ENCODE data around the gene PEA15.

The PEA15 gene, protein sequence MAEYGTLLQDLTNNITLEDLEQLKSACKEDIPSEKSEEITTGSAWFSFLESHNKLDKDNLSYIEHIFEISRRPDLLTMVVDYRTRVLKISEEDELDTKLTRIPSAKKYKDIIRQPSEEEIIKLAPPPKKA

GRCh38 chr1:160205242-160206035 is at the start of gene PEA15:
TSS of gene PEA15 (plus strand) at chr1:160205384. CDS start at chr1:160211545, 6,161 bp downstream.
- DNase-seq (ENCODE audit: low read depth) = no peak

DNA sequence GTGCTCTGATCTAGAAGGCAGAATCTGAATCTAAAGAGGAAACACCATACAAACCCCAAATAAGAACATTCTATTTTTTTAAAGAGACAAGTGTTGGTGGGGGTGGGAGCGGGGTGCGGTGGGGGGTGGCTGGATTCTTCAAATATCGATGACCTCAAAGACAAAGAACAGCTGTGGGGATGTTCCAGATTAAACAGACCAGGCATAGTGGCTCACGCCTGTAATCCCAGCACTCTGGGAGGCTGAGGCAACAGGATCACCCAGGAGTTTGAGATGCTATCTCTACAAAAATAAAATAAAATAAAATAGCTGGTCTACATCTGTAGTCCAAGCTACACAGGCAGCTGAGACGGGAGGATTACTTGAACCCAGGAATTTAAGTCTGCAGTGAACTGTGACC is 48.8 kb upstream of the PEA15 start:
- no peak for DNase-seq (ENCODE audit: low read depth)

DNA sequence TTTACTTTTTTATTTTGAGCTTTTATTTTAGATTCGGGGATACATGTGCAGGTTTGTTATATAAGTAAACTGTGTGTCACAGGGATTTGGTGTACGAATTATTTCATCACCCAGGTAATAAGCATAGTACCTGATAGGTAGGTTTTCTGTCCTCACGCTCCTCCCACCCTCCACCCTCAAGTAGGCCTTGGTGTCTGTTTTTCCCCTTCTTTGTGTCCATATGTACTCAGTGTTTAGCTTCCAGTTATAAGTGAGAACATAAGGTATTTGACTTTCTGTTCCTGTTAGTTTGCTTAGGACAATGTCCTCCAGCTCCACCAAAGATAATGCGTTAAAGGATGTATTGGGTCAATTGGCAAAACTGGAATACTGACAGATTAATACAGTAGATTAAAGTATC is 48.0 kb upstream of the PEA15 start:
- no peak for DNase-seq (ENCODE audit: low read depth)

DNA sequence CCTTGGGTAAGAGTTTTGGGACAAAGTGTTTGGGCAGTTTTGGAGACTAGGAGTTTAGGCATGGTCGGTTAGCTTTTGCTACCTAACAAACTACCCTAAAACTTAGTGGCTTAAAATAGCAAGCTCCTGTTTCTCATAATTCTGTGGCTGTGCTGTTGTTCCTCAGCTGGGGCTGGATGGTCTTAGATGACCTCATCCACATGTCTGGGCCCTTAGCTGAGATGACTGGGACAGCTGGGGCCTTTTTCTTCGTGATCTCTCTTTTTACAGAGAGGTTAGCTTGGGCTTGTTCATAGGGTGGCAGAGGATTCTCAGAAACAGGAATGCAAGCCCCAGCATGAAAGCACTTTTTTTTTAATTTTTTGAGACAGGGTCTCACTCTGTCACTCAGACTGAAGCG is 47.2 kb upstream of the PEA15 start:
- no peak for DNase-seq (ENCODE audit: low read depth)

DNA sequence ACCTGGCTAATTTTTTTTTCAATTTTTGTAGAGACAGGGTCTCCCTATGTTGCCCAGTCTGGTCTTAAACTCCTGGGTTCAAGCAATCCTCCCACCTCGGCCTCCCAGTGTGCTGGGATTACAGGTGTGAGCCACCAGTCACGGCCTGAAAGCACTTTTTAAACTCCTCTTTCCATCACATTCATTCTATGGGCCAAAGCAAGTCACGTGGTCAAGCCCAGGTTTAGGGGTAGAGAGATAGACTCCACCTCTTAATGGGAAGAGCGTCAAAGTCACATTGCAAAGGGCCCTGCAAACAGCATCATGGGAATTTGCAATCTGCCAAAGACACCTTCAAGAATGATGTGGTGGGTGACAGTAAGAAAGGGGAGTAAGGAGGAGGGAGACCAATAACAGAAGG is 46.6 kb upstream of the PEA15 start:
- no peak for DNase-seq (ENCODE audit: low read depth)

GRCh38 chr1:160159846-160160245 is 45.3 kb upstream of the PEA15 start:
- DNase-seq (ENCODE audit: low read depth) = peak; percentile 16

DNA sequence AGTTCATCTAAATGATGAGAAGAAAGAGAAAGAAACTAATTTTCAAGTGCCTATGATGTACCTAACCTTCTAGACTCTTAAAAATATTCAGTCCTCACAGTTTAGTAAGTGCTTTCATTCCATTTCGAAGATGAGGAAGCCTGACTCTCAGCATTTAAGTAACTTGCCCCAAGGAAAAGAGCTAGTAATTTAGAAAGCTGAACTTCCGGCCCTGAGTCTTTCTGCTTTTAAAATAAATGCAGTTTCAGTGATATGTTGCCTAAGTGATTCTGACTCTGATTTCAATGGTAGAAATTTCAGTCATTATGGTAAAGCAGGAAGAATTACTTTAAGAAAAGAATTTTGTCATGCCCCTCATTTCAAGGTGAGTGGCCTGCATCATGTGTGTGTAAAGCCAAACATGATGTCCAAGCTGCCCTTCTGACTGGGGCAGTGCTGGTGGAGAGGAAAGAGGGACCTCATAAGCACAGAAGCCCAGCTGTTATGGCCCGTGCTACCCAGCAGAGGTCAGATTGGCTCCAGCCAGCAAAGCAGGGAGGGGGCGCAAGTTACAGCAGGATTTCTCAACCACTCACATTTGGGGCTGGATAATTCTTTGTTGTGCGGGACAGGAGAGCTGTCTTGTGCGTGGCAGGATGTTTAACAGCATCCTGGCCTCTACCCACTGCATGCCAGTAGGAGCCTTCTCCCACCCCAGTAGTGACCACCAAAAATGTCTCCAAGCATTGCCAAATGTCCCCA is 43.0 kb upstream of the PEA15 start:
- no peak for DNase-seq (ENCODE audit: low read depth)

- DNase-seq (ENCODE audit: low read depth) = no peak
Observed at GRCh38 chr1:160162931-160163330, 42.3 kb upstream of the PEA15 start.

- DNase-seq (ENCODE audit: low read depth) = no peak
Observed at GRCh38 chr1:160163615-160164014, 41.6 kb upstream of the PEA15 start.

DNA sequence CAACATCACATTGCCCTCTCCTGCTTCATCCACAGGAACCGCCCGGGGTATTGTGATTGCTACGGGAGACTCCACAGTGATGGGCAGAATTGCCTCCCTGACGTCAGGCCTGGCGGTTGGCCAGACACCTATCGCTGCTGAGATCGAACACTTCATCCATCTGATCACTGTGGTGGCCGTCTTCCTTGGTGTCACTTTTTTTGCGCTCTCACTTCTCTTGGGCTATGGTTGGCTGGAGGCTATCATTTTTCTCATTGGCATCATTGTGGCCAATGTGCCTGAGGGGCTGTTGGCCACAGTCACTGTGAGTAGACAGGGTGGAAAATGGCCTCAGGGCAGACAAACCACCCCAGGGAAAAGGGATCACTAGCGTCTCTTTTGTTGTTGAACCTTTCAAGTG is 41.1 kb upstream of the PEA15 start:
- DNase-seq (ENCODE audit: low read depth) = no peak

- DNase-seq (ENCODE audit: low read depth) = no peak
Observed at GRCh38 chr1:160166166-160166868, 38.9 kb upstream of the PEA15 start.

DNA sequence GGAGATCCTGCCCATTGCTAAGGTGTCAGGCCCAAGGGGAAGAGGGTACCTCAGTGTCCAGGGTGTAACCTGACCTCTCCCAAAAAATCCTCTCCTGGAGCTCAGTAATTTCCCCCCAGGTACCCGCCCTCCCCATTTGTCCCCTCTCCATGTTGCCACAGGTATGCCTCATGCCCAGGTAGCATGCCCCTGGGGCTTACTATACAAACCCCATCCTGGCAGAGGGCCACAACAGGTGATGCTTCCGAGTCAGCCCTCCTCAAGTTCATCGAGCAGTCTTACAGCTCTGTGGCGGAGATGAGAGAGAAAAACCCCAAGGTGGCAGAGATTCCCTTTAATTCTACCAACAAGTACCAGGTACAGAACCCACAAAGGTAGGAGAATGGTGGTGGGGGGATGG is 38.1 kb upstream of the PEA15 start:
- no peak for DNase-seq (ENCODE audit: low read depth)

DNA sequence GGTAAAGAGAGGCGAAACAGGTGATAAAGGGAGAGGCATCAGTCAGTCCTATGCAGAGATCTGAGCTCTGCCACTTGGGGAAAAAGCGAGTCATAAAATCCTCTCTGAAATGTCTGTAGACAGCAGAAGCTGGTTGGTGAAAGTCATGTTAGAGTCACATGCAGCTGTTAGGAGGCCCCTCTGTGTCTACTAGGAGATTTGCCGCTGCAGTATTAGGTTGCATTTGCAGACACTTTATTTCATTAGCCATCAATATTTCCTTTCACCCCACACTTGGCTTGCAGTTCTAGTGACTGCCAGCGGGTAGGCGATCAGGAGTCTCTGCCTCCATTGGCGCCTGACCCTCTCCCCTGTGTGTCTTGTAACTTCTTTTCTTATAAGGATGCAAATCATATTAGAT is 37.6 kb upstream of the PEA15 start:
- DNase-seq (ENCODE audit: low read depth) = no peak

GRCh38 chr1:160168016-160168415 is 37.2 kb upstream of the PEA15 start:
- DNase-seq (ENCODE audit: low read depth) = no peak

- DNase-seq (ENCODE audit: low read depth) = peak; percentile 60
Observed at GRCh38 chr1:160168609-160169369, 36.4 kb upstream of the PEA15 start.

GRCh38 chr1:160169553-160170399 is 35.4 kb upstream of the PEA15 start:
- DNase-seq (ENCODE audit: low read depth) = no peak

DNA sequence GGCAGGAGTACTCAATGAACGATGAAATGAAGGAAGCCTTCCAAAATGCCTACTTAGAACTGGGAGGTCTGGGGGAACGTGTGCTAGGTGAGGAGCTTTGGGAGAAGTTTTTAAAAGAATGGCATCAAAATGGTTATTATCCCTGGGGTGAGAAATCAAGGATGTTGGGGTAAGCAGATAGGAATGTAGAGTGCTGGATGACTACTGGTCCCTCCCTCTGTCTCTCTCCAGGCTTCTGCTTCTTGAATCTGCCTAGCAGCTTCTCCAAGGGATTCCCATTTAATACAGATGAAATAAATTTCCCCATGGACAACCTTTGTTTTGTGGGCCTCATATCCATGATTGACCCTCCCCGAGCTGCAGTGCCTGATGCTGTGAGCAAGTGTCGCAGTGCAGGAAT is 33.8 kb upstream of the PEA15 start:
- peak; percentile 25 for DNase-seq (ENCODE audit: low read depth)

GRCh38 chr1:160171980-160172379 is 33.2 kb upstream of the PEA15 start:
- no peak for DNase-seq (ENCODE audit: low read depth)

DNA sequence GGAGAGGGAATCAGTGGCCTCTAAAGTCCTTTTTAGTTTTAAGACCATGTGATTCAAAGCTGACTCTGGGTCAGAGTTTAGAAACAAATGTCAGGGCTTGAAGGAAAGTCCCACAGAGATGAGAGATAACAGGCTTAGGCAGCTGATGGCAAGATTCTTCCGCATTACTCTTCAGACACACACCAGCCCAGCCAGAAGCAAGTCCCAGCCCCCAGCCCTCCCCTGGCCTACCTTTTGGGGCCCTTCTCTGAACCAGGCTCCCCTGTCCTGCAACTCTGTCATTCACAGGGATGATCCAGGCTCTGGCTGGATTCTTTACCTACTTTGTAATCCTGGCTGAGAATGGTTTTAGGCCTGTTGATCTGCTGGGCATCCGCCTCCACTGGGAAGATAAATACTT is 28.0 kb upstream of the PEA15 start:
- no peak for DNase-seq (ENCODE audit: low read depth)

GRCh38 chr1:160177667-160178066 is 27.5 kb upstream of the PEA15 start:
- no peak for DNase-seq (ENCODE audit: low read depth)

GRCh38 chr1:160178731-160179130 is 26.5 kb upstream of the PEA15 start:
- no peak for DNase-seq (ENCODE audit: low read depth)
